ENCODE results near the gene CMA1.

DNA sequence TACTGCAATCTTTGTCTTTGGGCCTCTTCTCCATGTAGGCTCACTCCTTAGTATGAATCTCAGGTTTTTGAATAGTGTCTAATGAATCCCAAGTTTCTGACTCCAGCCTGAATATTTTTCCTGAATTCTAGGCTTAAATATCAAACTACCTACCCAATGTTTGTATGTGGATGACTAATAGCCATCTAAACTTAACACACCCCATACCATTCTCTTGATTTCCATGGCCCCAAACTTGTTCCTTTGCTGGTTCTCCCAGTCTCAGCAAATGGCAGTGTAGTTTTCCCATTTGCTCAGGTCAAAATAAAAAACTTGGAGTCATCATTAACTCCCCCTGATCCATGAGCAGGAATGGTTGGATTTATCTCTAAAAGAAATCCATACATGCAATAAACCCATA lies 46.7 kb downstream of the CMA1 start:
- TF ChIP-seq POLR2AphosphoS5 (IDR thresholded peaks at IDR 0.05): no peak
- TF ChIP-seq POLR2A (IDR thresholded peaks at IDR 0.05): no peak
- TF ChIP-seq CTCF (IDR thresholded peaks at IDR 0.05): no peak
- no peak for TF ChIP-seq EP300 (IDR thresholded peaks at IDR 0.05)

Data from upper lobe of left lung (tissue), 4 donors.